Heart left ventricle (tissue), 16 donors: Measurements from ENCODE around the gene PYGB. TPM values are rescaled to one million over a fixed set of nuclear protein-coding genes. Genes with fewer than 3 reads are reported as not detected.

Experiments used
- ATAC-seq, 4 donors: fragments of 200-7000 bp; cut with Tn5 transposase; one replicate each; pipeline ENCODE4 v1.9.1; 2020 to 2022; ENCODE audit warnings: moderate library complexity in 4 of 4, mild to moderate bottlenecking in 3 of 4, moderate number of reproducible peaks in 1 of 4
- DNase-seq, 5 donors: peaks; one replicate each; pipeline ENCODE4 v3.0.0-alpha.2; 2020
- H3K27ac ChIP-seq, 12 donors: fragments of 200-600 bp; sonication (generic) in 4 of 12; one replicate each; pipeline versions ENCODE4 v1.5.0 to v1.8.0; 2016 to 2022; ENCODE audit warnings: mild to moderate bottlenecking in 2 of 12
- H3K27me3 ChIP-seq, 9 donors: fragments of 200-600 bp; sonication (generic) in 2 of 9; one replicate each; pipeline versions ENCODE4 v1.5.1 to v1.8.0; 2016 to 2022; ENCODE audit warnings: mild to moderate bottlenecking in 3 of 9
- H3K36me3 ChIP-seq, 9 donors: fragments of 200-600 bp; sonication (generic) in 2 of 9; one replicate each; pipeline versions ENCODE4 v1.5.0 to v1.8.0; 2018 to 2022; ENCODE audit warnings: mild to moderate bottlenecking in 2 of 9
- H3K4me1 ChIP-seq, 12 donors: fragments of 200-600 bp; sonication (generic) in 4 of 12; one replicate each; pipeline versions ENCODE4 v1.5.0 to v1.8.0; 2016 to 2022; ENCODE audit warnings: mild to moderate bottlenecking in 3 of 12
- H3K4me3 ChIP-seq, 12 donors: fragments of 200-600 bp; sonication (generic) in 4 of 12; one replicate each; pipeline versions ENCODE4 v1.5.0 to v1.8.0; 2017 to 2022; ENCODE audit warnings: mild to moderate bottlenecking in 9 of 12, moderate library complexity in 4 of 12
- H3K9me3 ChIP-seq, 12 donors: fragments of 200-600 bp; sonication (generic) in 4 of 12; one replicate each; pipeline versions ENCODE4 v1.5.0 to v1.8.0; 2016 to 2022; ENCODE audit warnings: mild to moderate bottlenecking in 1 of 12
- POLR2A ChIP-seq, 2 donors: fragments of 450-650 bp; IDR thresholded peaks; one replicate each; pipeline ENCODE4 v1.6.1; 2017; ENCODE audit warnings: antibody characterized with exemption in 2 of 2, mild to moderate bottlenecking in 2 of 2, moderate library complexity in 2 of 2
- WGBS, 4 donors: extraction: QIAGEN DNeasy Blood & Tissue Kit in 2 of 4; methylation state at CpG; one replicate each; pipeline versions ENCODE4 v1.1.5 to v1.1.7; 2013 to 2018; 5-methylcytosine and 5-hydroxymethylcytosine counted together
- intact Hi-C, 10 donors: fragments of 100-400 bp; cut with DNase I; formaldehyde crosslinking; loops; one replicate each; pipeline versions ENCODE4 v1.11.1 to v1.14.2; 2022
- polyA plus RNA-seq, 2 donors: library from polyadenylated mRNA; stranded (reverse); fragments of 200-250 nt; gene quantifications; one replicate each; pipeline ENCODE4 v1.2.3, GENCODE V29; 2013
- total RNA-seq, 9 donors: library from RNA; depleted of rRNA in 2 of 9; stranded (reverse); fragments of >200 nt in 2 of 9; fragmentation: NEBNext Ultra II Directional in 3 of 9; extraction: Animal tissue kit (Norgen Biotek cat#: 25700) in 3 of 9; gene quantifications; one replicate each; pipeline versions ENCODE4 v1.1.0 to v1.2.4, GENCODE V29; 2016 to 2023
- TF ChIP-seq, protein P1 (sequence below), 12 donors: fragments of 200-600 bp; sonication (generic) in 4 of 12; IDR thresholded peaks; one replicate each; pipeline versions ENCODE4 v1.5.0 to v1.8.0; 2018 to 2022; ENCODE audit warnings: antibody characterized with exemption in 12 of 12, mild to moderate bottlenecking in 5 of 12
- donor health status: ischemic (EF 13 %, LVEDD 7.1; RV severe dilation, severe dysfunction).
- donor health status: healthy with polysubstance abuse.
- donor health status: DM: no; HTN: yes; CAD: no.
- donor health status: DM: no; HTN: no; CAD: no.
- donor health status: ischemic (EF 25% LVEDD 6.9; RV normal size, moderate dysfunction).
- donor health status: ischemic (EF 25% LVEDD 5.7; RV mildly dilated, moderate dysfunction).
- donor health status: healthy.
- donor health status: DM: yes; HTN: yes; CAD: no.
- donor health status: ischemic (EF 35%, LVEDD 5.7; RV mildly dilated, moderate dysfunction).
- donor health status: nonischemic (EF 11% LVEDD 7.7; RV severe dilation, severe dysfunction).
- donor health status: DM: yes; HTN: yes; CAD: no.
- donor health status: PGD.
- donor health status: ischemic (EF 29% LVEDD 5.4; RV normal size, mild dysfunction).
- donor health status: nonischemic (EF 23%, LVEDD 6.1; RV moderate dilation, normal function).

The PYGB gene
- total and polyA plus RNA-seq, 11 donors = 144 to 450 (median 232) TPM

DNA sequence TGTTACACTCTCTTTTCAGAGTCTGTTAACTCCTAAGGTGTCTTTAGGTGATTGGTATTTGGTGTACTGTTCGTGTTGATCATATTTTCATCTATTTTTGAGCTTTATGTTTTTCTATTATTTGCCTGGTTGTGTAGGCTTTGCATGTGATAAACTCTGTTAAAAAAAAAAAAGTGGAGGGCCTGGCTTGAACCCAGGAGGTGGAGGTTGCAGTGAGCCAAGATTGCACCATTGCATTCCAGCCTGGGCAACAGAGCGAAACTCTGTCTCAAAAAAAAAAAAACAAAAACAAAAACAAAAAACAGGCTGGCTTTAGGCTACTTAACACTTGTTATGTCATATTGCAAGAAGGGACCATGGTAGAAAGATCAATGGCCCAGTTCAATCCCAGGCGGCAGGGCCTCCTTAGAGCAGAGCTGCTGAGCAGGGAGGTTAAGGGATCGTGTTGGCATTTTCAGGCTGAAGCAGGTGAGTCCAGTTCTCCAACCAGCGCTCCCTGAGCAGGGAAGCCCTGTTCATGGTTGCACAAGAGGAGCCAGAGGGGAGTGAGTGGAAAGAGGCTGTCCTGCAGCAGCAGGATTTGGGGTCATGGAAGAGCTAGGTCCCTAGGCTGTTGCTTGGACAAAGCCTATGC is 8.5 kb downstream of the PYGB start:
- intact Hi-C loops = loop anchor here in 1 of 10 donors (2.0 kb wide), 1 partner anchor 18 kb away; no protein-coding TSS in a partner anchor
- 50 to 62% (median 54%) methylated on average over 5 of the region's 5 CpGs for WGBS, 4 donors
- H3K4me1 ChIP-seq = peaks cover 0 to 75% (median 49%) of the 10 kb centered on the region in 12 donors
- TF ChIP-seq, protein P1, sequence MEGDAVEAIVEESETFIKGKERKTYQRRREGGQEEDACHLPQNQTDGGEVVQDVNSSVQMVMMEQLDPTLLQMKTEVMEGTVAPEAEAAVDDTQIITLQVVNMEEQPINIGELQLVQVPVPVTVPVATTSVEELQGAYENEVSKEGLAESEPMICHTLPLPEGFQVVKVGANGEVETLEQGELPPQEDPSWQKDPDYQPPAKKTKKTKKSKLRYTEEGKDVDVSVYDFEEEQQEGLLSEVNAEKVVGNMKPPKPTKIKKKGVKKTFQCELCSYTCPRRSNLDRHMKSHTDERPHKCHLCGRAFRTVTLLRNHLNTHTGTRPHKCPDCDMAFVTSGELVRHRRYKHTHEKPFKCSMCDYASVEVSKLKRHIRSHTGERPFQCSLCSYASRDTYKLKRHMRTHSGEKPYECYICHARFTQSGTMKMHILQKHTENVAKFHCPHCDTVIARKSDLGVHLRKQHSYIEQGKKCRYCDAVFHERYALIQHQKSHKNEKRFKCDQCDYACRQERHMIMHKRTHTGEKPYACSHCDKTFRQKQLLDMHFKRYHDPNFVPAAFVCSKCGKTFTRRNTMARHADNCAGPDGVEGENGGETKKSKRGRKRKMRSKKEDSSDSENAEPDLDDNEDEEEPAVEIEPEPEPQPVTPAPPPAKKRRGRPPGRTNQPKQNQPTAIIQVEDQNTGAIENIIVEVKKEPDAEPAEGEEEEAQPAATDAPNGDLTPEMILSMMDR (IDR thresholded peaks at IDR 0.05) = no peak
- TF ChIP-seq POLR2A (IDR thresholded peaks at IDR 0.05) = no peak
- peak overlapping the region in 1 of 12 donors; percentile 6 for H3K4me3 ChIP-seq
- ATAC-seq (no peak), DNase-seq (no peak)
- peaks cover 0 to 37% (median 24%) of the 10 kb centered on the region in 9 donors for H3K36me3 ChIP-seq
- H3K9me3 ChIP-seq = no peaks in the 10 kb centered on the region
- peak overlapping the region; percentile 42 to 99 (median 96) for H3K27ac ChIP-seq
- H3K27me3 ChIP-seq = no peaks in the 10 kb centered on the region

DNA sequence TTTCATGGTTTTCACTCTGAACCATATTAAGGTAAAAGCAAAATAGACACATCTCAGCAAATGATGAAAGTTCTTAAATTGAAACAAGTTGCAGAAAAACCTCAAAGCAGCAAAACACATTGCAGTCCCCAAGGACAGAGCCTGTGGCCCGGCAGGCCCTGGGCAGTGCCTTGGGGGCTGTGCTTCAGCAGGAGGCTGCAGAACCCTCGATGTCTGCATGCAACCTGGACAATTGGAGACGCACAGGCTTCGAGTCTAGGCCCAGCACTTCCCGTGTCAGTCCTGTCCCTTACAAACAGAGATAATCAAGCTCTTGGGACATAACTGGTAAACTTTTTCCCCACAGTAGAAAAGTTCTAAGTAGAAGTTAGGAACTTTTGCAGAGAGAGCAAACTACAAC is 9.2 kb downstream of the PYGB start:
- Histone ChIP-seq H3K27me3 (no peaks in the 10 kb centered on the region), H3K36me3 (peaks cover 0 to 44% (median 30%) of the 10 kb centered on the region in 9 donors), H3K27ac (peak overlapping the region in 10 of 12 donors; percentile 42 to 99 (median 97)), H3K4me3 (no peak overlapping the region), H3K4me1 (peaks cover 0 to 67% (median 47%) of the 10 kb centered on the region in 12 donors), H3K9me3 (no peaks in the 10 kb centered on the region)
- TF ChIP-seq POLR2A (IDR thresholded peaks at IDR 0.05) = no peak
- TF ChIP-seq, protein P1 (IDR thresholded peaks at IDR 0.05) = no peak
- DNase-seq (no peak), ATAC-seq (no peak)
- intact Hi-C loops = loop anchor here in 1 of 10 donors (2.0 kb wide), 1 partner anchor 18 kb away; no protein-coding TSS in a partner anchor
- WGBS, 4 donors = 53 to 65% (median 60%) methylated on average over 5 of the region's 5 CpGs

DNA sequence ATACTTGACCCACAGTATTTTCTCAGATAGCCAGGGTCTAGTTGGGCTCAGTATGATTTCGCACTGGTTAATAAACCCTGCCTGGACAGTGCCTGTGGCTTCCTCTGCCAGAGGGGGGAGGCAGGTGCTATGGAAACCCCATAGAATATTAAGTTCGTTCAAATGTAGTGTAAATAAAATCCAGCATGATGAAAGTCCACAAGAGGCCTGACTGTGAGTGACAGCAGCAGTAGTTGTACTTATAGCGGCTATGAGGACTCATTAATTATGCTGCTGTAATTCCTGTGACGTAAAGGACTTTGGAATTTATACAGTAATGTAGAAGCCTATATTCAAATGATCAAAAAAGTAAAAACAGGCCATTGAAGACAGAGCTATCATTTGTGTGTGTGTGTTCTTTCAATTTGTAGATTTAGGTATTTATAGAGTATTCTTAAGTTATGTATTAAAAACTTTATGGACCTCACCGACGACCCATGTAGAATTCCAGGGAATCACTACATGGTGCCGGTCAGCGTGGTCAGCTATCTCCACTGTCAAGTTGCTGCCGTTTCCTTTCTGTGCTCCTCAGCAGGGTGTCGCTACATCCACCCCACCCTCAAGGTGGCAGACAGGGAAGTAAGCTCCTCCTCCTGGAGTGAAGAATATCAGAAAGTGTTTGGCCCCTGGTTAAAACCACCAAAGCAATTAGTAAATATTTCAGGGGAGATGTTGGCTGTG is 10.0 kb downstream of the PYGB start:
- peaks cover 0 to 44% (median 30%) of the 10 kb centered on the region in 9 donors for H3K36me3 ChIP-seq
- DNase-seq (no peak), ATAC-seq (no peak)
- peaks cover 0 to 59% (median 40%) of the 10 kb centered on the region in 12 donors for H3K4me1 ChIP-seq
- intact Hi-C loops = loop anchor here in 2 of 10 donors (2.0 kb wide), 1 partner anchor 17 kb away; no protein-coding TSS in a partner anchor
- H3K9me3 ChIP-seq = no peaks in the 10 kb centered on the region
- no peak overlapping the region for H3K4me3 ChIP-seq
- WGBS, 4 donors = 50 to 66% (median 62%) methylated on average over 10 of the region's 10 CpGs
- TF ChIP-seq, protein P1 (IDR thresholded peaks at IDR 0.05) = no peak
- TF ChIP-seq POLR2A (IDR thresholded peaks at IDR 0.05) = no peak
- H3K27me3 ChIP-seq = no peaks in the 10 kb centered on the region
- H3K27ac ChIP-seq = peak overlapping the region in 6 of 12 donors; percentile 2 to 96 (median 48)

DNA sequence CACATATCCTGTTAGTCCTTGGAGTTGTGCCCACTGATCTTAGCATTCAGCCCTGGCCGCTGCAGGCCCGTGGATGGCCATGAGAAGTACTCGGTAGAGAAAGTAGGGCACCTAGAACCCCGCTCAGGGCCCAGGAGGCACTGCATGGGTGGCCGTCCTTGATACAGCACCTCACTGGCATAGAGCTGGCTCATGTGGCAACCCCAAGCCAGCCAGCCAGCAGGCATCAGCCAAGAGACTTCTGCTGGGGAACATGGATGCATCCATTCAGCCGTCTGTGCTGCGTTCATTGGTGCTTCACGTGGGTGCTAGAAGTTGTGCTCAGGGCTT is 10.6 kb downstream of the PYGB start:
- no peak overlapping the region for H3K4me3 ChIP-seq
- intact Hi-C loops = loop anchor here in 1 of 10 donors (2.0 kb wide), 1 partner anchor 16 kb away; no protein-coding TSS in a partner anchor
- no peaks in the 10 kb centered on the region for H3K9me3 ChIP-seq
- H3K27me3 ChIP-seq = no peaks in the 10 kb centered on the region
- no peak for DNase-seq
- H3K36me3 ChIP-seq = peaks cover 0 to 44% (median 30%) of the 10 kb centered on the region in 9 donors
- H3K4me1 ChIP-seq = peaks cover 0 to 55% (median 35%) of the 10 kb centered on the region in 12 donors
- H3K27ac ChIP-seq = peak overlapping the region in 6 of 12 donors; percentile 0 to 96 (median 33)
- peak in 2 of 4 donors; percentile 10 to 18 for ATAC-seq
- WGBS, 4 donors = 51 to 62% (median 56%) methylated on average over 7 to 8 of the region's 8 CpGs
- TF ChIP-seq POLR2A (IDR thresholded peaks at IDR 0.05) = no peak
- TF ChIP-seq, protein P1 (IDR thresholded peaks at IDR 0.05) = no peak
